Measurements from ENCODE around the gene TAF8.

- no peak for TF ChIP-seq CTCF (IDR thresholded peaks at IDR 0.05)
- no peak for TF ChIP-seq POLR2A (IDR thresholded peaks at IDR 0.05)
Measured at GRCh38 chr6:42049948-42050296, 402 bp upstream of the TAF8 start.
